NCI-H1092 (cell line): ENCODE data around the gene ST6GALNAC4.
"Not testable (repeated sequence)": the region's sequence is repeated elsewhere in the genome, so short reads cannot be mapped to it uniquely, and the experiment has no call there.

Experiments
- DNase-seq: peaks from one replicate; lab custom pipeline; 2025; lab: John Stamatoyannopoulos, UW

ST6GALNAC4 gene

DNA sequence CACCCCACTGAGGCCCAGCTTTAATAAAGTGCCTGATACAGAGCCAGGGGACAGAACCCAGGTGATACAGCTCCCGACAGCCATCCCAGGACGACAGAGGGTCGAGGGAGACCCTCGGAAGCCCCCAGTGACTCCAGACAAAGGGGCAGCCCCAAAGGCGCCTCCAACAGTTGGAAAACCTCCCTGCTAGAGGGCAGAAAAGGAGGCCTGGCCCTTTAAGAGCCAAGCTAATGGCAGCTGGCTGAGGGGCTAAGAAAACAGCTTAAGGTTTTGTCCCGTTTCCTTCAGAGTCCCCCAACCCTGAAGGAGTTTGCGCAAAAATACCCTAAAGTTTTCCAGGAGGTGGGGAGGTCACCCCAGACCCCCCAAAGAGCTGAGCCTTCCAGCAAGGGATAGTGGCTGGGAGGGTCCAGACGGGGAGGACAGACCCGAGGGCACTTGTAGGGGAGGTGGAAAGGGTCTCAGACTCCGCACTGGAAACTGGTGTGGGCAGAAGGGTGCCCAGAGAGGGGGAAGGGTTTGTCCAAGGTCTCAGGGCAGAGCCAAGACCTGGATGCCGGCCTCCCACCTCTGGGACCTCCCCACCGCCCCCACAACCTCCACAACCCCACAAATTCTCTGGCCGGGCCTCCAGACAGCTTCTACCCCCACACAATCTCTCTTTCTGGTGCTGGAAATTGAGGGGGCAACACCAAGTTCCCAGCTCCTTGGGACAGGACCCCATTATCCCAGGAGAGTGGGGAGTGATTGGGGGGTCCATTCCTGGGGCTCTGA is 31.1 kb downstream of the ST6GALNAC4 start:
- DNase-seq, result no peak

DNA sequence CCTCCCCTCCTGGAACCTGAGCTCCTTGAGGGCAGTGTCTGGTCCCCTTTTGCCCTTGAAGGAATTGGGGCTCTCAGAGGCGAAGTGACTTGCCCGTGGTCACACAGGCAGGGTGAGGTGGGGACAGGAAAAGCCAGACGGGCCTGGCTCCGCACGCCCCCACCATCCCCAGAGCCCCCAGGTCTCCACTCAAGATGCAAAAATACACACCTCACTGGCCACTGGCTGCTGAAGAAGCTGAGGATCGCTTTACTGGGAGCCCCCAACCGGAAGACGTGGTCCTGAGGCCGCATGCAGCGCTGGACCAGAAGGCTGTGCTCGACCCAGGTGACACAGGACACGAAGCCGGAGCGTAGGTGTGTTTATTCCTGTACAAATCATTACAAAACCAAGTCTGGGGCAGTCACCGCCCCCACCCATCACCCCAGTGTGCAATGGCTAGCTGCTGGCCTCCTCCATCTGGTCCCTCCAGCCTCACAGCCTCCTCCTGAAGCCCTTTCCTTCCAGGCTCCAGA is 31.8 kb downstream of the ST6GALNAC4 start:
- no peak for DNase-seq

GRCh38 chr9:127884427-127884911 is 32.4 kb downstream of the ST6GALNAC4 start:
- DNase-seq, result peak; percentile 71

- DNase-seq, result no peak
These were observed 32.9 kb downstream of the ST6GALNAC4 start for GRCh38 chr9:127883959-127884358.

DNA sequence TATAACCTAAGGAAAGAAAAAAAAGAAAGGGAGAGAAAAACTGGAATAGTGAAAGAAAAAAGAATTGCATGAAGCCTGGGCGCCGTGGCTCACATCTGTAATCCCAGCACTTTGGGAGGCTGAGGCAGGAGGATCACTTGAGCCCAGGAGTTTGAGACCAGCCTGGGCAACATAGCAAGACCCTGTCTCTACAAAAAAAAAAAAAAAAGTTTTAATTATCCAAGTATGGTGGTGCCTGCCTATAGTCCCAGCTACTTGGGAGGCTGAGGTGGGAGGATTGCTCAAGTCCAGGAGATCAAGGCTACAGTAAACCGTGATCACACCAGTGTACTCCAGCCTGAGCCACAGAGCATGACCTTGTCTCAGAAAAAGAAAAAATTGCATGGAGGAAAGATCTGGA is 35.1 kb downstream of the ST6GALNAC4 start:
- not testable (repeated sequence) for DNase-seq

DNA sequence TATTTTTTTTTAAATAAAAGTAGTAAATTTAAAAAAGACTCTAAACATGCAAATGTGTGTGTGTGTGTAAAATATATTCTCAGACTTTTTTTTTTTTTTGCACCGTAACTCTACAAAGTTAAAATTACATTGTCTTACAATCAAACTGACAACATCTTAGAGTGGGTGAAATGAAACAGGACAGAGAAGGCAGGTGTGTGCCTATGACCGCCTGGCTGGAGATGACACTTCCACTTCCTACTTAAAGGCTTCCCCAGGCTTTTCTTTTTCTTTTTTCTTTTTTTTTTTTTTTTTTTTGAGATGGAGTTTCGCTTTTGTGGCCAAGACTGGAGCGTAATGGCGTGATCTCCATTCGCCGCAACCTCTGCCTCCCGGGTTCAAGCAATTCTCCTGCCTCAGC is 36.7 kb downstream of the ST6GALNAC4 start:
- DNase-seq, result no peak

DNA sequence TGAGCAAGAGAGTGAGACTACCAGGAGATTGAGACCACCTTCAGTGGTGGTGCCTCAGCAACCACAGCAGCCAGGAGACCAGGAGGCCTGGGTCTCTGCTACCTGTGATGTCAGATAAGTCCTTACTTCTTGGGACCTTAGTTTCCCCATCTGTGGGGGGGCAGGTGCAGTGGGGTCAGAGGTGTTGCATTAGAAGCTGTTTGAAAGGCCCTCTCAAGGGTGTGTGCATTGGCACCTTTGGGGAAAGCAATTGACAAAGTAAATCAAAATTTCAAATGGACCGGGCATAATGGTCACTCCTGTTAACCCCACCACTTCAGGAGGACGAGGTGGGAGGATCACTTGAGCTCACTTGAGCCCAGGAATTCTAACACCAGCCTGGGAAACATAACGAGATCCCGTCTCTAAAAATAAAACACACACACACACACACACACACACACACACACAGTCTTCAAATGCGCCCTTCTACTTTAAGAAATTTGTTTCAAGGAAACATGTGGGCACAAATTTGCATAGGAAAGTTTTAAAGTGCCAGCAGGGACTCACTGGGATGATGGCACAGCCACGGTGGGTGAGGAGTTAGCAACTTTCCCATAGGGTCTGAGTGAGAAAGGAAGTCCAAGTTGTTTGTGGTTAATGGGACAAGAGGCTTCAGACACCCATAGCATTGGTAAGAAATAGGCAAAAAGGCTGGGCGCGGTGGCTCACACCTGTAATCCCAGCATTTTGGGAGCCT is 38.0 kb downstream of the ST6GALNAC4 start:
- no peak for DNase-seq

DNA sequence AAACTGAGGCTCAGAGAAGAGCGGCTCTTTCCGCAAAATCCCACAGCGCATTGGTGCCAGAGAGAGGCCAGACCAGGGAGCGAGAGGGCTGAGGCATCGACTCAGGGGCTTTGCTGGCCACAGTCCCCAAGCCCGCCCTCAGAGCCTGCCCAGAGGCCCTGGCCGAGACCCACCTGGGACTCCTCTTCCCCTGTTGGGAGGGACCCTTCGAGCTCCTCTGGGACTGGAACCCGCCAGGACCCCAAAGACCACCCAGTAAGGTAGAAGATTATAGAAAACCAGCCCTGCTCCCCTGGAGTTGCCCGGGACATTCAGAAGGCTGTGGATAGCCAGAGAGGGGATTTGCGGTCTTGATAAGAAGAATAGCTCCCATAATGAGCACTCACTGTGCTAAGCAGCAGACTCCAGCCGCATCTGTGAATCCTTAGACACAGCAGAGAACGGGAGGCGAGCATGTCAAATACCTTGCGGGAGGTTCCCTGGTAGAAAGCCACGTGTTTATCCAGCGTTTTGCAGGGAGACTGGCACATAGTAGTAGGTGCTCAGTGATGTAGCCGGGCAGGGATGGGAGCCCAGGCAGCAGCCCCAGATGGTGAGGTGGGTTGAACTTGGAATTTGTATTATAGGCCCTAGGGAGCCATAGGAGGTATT is 38.7 kb downstream of the ST6GALNAC4 start:
- DNase-seq, result no peak

- DNase-seq, result peak; percentile 74
These were observed 39.3 kb downstream of the ST6GALNAC4 start, which contains the start of gene AK1 for GRCh38 chr9:127877566-127877998. AK1 (minus strand) TSS chr9:127877675; CDS start chr9:127874617, 3,058 bp downstream.

- no peak for DNase-seq
These were observed 39.9 kb downstream of the ST6GALNAC4 start for GRCh38 chr9:127876764-127877562.

DNA sequence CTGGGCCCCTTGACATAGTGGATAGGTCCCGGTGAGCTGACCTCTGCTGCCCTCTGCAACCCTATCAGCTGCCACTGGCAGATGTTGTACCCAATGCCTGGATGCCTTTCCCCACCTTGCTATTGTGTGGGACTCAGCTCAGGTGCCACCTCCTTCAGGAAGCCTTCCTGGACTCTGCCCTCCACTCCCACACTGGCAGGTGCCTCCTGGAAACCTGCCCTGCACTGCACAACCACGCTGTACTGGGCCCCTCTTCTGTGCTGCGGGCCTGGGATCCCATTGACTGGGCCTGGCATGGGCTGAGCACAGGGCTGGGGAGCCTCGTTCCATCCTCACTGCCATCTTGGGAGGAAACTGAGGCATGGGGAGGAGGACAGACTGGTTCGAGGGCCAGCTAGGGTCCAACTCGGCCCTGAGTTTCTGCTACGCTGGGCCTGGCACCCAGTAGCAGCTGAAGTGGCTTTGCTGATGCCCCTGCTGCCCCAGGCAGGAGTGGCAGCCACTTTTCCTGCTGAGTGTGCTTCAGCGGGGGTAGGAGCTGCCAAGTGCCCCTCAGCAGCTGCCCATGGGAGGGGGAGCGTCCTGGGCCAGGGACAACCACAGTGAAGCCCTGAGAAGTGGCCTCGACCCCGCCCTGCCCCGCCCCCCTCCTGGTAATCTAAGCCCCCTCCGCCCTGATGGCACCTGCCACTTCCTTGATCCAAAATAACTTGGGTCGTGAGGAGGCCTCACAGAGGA is 40.6 kb downstream of the ST6GALNAC4 start:
- no peak for DNase-seq

DNA sequence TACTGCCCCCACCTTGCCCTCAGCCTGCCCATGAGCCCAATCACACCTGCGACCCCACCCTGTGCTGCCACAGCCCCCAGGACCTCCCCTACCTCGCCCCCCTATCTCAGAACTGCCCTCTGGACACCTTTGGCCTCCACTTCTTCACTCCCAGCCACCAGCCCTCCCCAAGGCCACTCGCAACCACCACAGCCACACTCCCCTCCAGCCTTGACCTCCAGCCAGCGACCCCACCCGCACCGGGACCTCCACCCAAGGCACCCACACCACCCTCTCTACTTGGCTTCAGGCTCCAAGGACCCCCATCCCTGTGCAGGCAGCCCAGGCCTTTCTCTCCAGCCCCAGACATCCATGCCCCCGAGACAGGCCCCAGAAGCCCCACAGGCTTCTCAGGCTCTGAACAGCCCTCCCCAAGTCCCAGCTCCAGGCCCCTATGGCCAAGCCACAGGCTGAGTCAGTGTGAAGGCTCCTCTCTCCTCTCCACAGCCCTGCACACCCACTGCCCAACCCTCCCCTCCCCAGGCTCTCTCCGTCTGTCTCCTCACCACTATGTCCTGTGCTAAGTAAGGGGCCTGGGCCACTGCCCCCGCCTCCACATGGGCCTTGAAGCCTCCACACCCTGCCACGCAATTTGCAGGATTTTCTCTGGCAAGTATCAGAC is 41.4 kb downstream of the ST6GALNAC4 start:
- no peak for DNase-seq

DNA sequence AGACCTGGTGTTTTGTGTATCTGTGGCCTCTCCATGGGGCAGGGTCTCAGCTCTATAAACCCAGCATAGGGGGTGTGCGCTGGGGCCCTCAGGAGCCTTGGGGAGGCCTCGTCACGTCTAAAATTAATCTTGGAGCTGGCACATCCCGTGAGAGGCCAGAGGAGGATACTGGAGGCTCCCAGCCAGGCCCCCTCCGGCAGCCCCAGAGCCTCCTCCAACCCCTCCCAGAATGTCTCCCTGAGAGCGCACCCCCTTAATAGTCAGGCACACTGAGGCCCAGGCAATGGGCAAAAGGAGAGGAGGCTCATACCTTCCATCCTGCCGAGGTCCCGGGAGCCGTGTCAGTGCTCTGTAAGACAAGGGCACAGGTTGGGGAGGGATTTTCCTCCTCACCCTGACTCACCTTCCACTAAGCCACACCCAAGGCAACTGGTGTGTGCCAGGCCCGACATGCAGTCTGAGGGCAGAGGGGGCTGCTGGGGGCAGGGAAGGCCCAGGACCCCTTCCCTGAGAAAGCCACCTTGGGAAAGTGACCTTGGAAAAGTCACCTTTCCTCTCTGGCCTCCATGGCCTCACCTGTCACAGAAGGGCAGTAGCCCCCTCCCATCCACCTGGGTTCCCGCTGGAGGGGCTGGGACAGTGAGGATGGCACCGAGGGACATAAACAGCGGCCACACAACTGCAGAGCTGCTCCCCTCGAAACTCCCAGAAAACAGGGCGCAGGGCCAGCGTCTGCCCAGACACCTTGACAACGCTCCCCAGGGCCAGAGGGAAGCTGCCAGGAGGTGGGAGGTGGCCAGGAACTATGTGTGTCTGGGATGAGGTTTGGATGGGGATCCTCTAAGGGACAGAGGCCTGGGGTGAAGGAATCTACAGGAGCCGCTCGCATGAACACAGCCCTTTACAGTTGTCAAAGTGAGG is 42.3 kb downstream of the ST6GALNAC4 start:
- no peak for DNase-seq

DNA sequence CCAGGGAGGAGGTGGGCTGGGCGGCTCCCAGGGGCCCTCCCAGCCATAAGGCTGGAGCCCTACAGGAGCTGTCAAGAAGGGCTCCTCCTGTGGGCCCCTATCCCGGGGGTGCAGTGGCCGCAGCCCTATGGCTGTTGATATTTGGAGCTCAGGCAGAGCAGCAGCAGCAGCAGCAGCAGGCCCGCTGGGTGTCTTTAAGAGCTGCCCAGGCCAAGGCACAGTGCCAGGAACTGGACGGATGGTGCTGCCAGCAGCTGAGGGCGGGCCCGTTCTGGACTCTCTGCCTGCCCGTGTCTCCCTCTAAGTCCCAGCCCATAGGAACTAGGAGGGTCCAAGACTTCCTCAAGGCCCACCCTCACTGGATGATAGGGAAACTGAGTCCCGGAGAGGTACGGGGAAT is 43.0 kb downstream of the ST6GALNAC4 start:
- no peak for DNase-seq

- no peak for DNase-seq
These were observed 43.6 kb downstream of the ST6GALNAC4 start for GRCh38 chr9:127873223-127873691.

- DNase-seq, result no peak
These were observed 44.2 kb downstream of the ST6GALNAC4 start for GRCh38 chr9:127872369-127873222.

DNA sequence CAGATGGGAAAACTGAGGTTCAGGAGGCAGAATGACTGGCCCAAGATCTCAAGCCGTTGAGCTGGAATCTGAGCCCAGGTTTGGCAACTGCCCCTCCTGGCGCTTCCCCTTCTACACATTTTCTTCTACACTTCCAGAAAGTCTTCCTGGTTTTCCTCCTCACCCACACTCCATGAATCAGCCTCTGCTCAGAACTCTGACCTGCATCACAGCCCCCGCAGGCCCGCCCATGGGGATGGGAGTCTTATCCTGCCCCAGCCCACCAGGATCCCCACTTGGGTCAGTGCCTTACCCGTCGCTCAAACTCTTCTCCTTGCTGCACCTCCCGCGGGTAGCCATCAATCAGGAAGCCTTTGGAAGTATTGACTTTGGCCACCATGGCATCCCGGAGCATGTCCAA is 45.3 kb downstream of the ST6GALNAC4 start:
- no peak for DNase-seq

GRCh38 chr9:127870887-127871286 is 46.0 kb downstream of the ST6GALNAC4 start:
- no peak for DNase-seq
